Activated T-helper 2 cell treated with anti-CD3 and anti-CD28 coated beads, Interferon-gamma antibody, Interleukin-2, Interleukin-4, amounts not matched to agents 10 μg/mL and 5 μg/mL and 100 μg/mL, durations not matched to agents 14 hours and 24 hours and 36 hours (primary cell): Measurements from ENCODE around the gene TOLLIP. TPM values are rescaled to one million over a fixed set of nuclear protein-coding genes. Genes with fewer than 3 reads are reported as not detected.

ENCODE experiments used
- DNase-seq: peaks from one replicate; pipeline ENCODE4 v3.0.0; 2021; ENCODE audit warnings: low spot score
- H3K27ac Mint-ChIP-seq: one replicate; pipeline ENCODE4 v1.8.0; 2021; ENCODE audit warnings: mixed read lengths
- H3K27me3 Mint-ChIP-seq: one replicate; pipeline ENCODE4 v1.8.0; 2021; ENCODE audit warnings: low read depth, mixed read lengths
- H3K36me3 Mint-ChIP-seq: one replicate; pipeline ENCODE4 v1.8.0; 2021; ENCODE audit warnings: low read depth, mixed read lengths
- H3K4me1 Mint-ChIP-seq: one replicate; pipeline ENCODE4 v1.8.0; 2021; ENCODE audit warnings: low read depth, mixed read lengths
- H3K4me3 Mint-ChIP-seq: one replicate; pipeline ENCODE4 v1.8.0; 2021; ENCODE audit warnings: low read depth, mild to moderate bottlenecking, moderate library complexity, mixed read lengths
- H3K9me3 Mint-ChIP-seq: one replicate; pipeline ENCODE4 v1.8.0; 2021; ENCODE audit warnings: mixed read lengths
- intact Hi-C: fragments of 100-400 bp; cut with micrococcal nuclease; formaldehyde crosslinking; loops from one replicate; pipeline ENCODE4 v1.15.1; 2023
- total RNA-seq: library from RNA; stranded (reverse); gene quantifications from 2 replicates; pipeline ENCODE4 v1.2.3, GENCODE V29; 2022

The TOLLIP gene
- total RNA-seq, 1 donor from 2014 or later: 35.0 TPM

DNA sequence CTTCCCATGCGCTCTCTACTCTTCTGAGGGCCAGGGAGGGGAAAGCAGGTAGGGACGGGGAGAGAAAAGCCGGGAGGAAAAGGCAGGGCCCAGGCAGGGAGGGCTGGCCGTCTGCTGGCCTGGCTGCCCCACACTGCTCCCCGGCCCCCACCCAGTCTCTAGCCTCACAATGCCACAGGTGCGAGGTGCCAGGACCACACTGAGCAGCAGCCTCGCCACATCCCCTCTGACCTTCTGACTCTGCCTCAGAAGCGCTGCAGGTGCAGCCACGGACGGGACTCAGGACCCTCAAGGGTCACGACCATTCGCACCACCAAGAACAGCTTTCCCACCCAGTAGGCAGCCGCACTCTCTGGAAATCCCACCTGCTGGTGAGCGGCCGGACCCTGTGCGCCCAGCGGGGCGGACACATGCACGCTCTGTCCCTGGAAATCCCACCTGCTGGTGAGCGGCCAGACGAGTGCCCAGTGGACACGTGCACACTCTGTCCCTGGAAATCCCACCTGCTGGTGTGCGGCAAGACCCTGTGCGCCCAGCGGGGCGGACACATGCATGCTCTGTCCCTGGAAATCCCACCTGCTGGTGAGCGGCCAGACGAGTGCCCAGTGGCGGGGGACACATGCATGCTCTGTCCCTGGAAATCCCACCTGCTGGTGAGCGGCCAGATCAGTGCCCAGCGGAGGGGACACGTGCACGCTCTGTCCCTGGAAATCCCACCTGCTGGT lies 20.1 kb downstream of the TOLLIP start:
- Mint-ChIP-seq H3K9me3 (no peaks in the 10 kb centered on the region), H3K4me1 (no peaks in the 10 kb centered on the region), H3K36me3 (peaks cover 40% of the 10 kb centered on the region), H3K4me3 (no peak overlapping the region), H3K27me3 (no peaks in the 10 kb centered on the region), H3K27ac (no peak overlapping the region)
- no peak for DNase-seq
- intact Hi-C loops: no loop called here

DNA sequence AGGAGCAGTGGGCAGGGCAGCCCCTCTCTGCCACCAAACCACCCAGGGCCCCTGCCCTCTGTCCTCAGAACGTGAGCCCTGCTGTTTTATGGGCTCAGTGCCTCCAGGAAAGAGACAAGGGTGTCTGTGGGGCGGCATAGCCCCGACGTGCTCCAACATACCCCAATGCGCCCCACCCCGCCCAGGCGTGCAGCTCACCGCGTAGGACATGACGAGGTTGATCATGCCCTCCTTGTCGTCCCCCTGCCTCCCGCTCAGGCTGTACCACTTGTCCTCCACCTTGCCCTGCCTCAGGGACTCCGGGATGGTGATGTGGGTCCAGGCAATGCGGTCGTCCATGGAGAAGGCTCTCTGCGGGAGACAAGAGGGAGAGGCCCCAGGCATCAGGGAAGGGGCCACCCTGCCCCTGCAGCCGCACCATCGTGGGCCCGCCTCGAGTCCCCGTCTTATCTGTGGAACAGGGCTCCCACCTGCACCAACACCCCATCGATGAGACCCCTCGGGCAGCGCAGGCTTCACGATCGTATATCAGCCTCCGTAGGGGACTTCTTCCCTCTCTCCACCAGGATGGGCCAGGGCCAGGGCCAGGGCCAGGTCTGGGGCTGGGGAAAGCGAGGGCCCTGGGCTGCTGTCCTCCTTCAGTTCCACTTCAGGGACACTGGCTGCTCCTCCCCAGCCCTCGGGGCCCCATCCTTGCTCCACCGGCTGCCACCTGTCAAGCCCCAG lies 20.8 kb downstream of the TOLLIP start:
- H3K27me3 Mint-ChIP-seq: no peaks in the 10 kb centered on the region
- no peak overlapping the region for H3K4me3 Mint-ChIP-seq
- H3K4me1 Mint-ChIP-seq: no peaks in the 10 kb centered on the region
- H3K36me3 Mint-ChIP-seq: peaks cover 40% of the 10 kb centered on the region
- no peaks in the 10 kb centered on the region for H3K9me3 Mint-ChIP-seq
- no peak for DNase-seq
- intact Hi-C loops: no loop called here
- H3K27ac Mint-ChIP-seq: no peak overlapping the region

DNA sequence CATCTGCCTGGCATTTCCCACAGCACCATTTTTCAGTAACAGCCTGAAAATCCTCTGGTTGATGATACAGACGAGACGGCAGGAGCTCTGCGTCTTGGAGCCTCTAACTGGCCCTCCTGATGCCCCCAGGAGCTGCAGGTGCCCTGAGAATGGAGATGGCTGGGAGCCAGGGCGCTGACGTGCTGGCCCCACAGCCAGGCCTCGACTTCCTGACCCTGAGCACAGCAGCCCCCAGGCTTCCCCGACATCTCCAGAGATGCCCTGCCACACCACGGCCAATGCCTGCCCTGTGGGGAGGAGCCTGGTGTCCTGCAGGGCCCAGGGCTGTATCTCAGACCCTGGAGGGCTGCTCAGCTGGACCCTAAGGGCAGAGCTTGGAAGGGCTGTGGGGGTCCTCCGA lies 21.5 kb downstream of the TOLLIP start:
- no peak for DNase-seq
- H3K9me3 Mint-ChIP-seq: no peaks in the 10 kb centered on the region
- intact Hi-C loops: no loop called here
- no peak overlapping the region for H3K4me3 Mint-ChIP-seq
- H3K27me3 Mint-ChIP-seq: no peaks in the 10 kb centered on the region
- no peaks in the 10 kb centered on the region for H3K4me1 Mint-ChIP-seq
- H3K27ac Mint-ChIP-seq: no peak overlapping the region
- peaks cover 40% of the 10 kb centered on the region for H3K36me3 Mint-ChIP-seq

DNA sequence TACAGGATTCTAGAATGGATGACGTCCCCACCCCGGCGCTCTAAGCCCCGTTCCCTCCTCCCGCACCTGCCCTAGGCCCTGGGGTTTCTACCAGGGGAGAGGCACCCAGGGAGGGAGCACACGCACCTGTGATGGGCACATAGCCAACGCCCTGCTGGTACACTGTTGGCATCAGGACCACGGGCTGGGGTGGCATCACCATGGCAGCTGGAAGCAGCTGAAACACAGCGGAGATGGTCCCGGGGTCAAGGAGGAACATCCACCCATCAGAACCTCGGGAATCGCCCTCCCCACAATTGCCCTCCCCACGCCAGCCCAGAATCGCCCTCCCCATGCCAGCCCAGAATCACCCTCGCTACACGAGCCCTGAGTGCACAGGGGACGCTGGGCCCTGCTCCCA lies 23.6 kb downstream of the TOLLIP start:
- no peak for DNase-seq
- Mint-ChIP-seq H3K27ac (no peak overlapping the region), H3K4me3 (no peak overlapping the region), H3K36me3 (peaks cover 33% of the 10 kb centered on the region), H3K9me3 (no peaks in the 10 kb centered on the region), H3K27me3 (no peaks in the 10 kb centered on the region), H3K4me1 (no peaks in the 10 kb centered on the region)
- intact Hi-C loops: no loop called here

DNA sequence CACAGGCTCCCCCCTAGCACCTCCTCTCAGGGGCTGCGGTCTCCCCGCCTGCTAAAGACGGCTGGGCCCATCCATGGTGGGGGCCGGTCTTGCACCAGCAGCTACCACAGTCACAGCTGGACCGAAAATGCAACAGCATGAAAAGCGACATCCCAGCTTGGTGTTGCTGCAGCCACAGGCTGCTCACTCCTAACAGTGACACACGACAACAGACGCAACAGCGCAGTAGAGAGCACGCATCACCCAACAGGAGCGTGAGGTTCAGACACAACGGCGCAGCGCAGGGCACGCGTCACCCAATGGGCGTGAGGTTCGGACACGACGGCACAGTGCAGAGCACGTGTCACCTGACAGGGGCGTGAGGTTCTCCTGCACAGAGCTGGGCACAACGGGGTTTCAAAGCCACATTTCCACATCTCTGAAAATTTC lies 24.1 kb downstream of the TOLLIP start:
- H3K27ac Mint-ChIP-seq: no peak overlapping the region
- no peaks in the 10 kb centered on the region for H3K27me3 Mint-ChIP-seq
- no peaks in the 10 kb centered on the region for H3K9me3 Mint-ChIP-seq
- H3K4me3 Mint-ChIP-seq: no peak overlapping the region
- no peaks in the 10 kb centered on the region for H3K4me1 Mint-ChIP-seq
- intact Hi-C loops: no loop called here
- DNase-seq: no peak
- peaks cover 33% of the 10 kb centered on the region for H3K36me3 Mint-ChIP-seq

DNA sequence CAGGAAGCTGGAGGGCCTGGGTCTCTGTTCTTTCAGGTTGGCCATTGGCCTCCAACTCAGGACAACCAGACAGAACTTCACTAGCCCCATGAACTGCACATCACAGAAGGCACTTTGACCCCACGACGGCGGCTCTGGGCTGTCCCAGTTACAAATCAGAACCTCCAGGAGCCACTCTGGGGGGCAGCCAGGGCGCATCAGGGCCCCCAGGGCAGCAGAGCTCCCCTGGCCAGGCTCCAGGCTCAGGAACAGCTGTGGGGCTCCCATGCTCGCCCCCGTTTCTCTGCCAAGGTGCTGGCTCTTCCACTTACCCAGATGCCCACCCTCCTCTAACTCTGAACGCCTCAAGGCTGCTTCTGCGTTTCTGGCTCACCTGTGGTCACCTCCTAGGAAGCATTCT lies 25.5 kb downstream of the TOLLIP start:
- no peak for DNase-seq
- intact Hi-C loops: no loop called here
- H3K9me3 Mint-ChIP-seq: no peaks in the 10 kb centered on the region
- H3K27me3 Mint-ChIP-seq: no peaks in the 10 kb centered on the region
- no peaks in the 10 kb centered on the region for H3K4me1 Mint-ChIP-seq
- H3K4me3 Mint-ChIP-seq: no peak overlapping the region
- H3K27ac Mint-ChIP-seq: no peak overlapping the region
- peaks cover 22% of the 10 kb centered on the region for H3K36me3 Mint-ChIP-seq

DNA sequence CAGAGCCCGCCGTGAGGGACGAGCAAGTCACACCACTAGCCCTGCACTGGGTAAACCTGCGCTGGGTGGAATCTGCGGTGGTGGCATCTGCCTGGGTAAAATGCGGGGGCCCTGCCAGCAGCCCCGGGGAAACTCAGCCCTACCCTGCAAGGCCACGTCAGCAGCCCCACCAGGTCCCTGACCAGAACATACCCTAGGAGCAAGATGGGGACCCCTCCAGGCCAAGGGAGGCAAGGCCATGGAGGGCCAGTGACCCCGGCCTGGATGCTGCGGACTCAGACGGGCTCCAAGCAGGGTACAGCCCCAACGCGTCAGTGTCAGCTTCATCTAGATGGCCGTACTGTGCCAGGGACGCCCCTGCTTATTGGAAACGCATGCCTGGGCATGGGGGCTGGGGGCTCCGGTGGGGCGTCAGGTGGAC lies 26.3 kb downstream of the TOLLIP start:
- no peak for DNase-seq
- H3K27me3 Mint-ChIP-seq: no peaks in the 10 kb centered on the region
- no peak overlapping the region for H3K4me3 Mint-ChIP-seq
- intact Hi-C loops: no loop called here
- H3K4me1 Mint-ChIP-seq: no peaks in the 10 kb centered on the region
- peaks cover 16% of the 10 kb centered on the region for H3K36me3 Mint-ChIP-seq
- no peaks in the 10 kb centered on the region for H3K9me3 Mint-ChIP-seq
- H3K27ac Mint-ChIP-seq: no peak overlapping the region

DNA sequence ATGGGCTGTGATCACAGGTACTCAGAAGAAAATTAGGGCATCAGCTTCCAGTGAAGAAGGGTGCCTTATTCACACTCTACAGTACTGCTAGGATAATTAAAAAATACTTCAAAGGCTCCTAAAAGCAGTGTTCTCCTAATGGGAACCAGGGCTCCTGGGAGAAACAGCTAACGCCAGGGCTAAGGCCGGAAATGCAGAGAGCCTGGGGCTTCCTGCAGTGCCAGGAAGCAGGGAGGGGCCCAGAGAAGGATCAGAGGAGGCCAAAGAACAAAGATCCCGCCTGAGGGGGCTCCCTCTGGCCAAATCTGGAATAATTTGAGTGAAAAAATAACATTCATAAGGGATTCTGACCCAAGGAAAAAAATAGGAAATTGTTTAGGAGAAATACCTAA lies 27.5 kb downstream of the TOLLIP start:
- Mint-ChIP-seq H3K36me3 (peaks cover 10% of the 10 kb centered on the region), H3K9me3 (no peaks in the 10 kb centered on the region), H3K4me1 (no peaks in the 10 kb centered on the region), H3K4me3 (no peak overlapping the region), H3K27me3 (no peaks in the 10 kb centered on the region), H3K27ac (no peak overlapping the region)
- DNase-seq: no peak
- intact Hi-C loops: no loop called here

DNA sequence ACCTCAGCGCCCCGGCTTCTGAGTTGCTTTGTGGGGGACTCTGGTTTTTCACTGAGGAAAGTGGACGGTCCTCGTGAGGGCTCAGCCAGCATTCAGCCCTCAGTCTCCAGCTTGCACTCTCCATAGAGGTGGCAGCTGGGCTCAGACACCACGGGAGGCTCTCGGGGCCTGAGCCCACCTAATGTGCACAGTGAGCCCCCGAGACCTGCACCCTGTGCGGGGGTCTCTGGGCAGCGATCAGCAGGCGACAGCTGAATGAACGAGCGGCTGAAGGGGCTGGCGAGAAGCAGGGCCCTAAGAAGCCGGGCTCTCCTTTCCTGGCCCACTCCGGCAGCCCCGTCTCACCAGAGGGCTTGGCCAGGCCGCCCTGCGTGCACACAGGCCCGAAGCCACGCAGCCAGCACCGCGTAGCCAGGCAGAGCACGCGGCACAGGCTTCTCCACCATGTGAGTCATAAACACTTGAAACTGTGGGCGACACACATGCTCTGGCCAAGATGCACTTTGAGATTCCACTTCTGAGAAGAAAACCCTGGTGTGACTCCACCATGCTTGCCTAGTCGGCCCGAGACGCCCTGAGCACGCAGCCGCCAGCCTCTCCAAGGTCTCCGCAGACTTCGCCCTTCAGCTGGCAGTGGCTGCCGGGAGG lies 28.0 kb downstream of the TOLLIP start:
- Mint-ChIP-seq H3K27ac (no peak overlapping the region), H3K27me3 (no peaks in the 10 kb centered on the region), H3K36me3 (peaks cover 8% of the 10 kb centered on the region), H3K4me3 (no peak overlapping the region), H3K9me3 (no peaks in the 10 kb centered on the region), H3K4me1 (no peaks in the 10 kb centered on the region)
- no peak for DNase-seq
- intact Hi-C loops: no loop called here

DNA sequence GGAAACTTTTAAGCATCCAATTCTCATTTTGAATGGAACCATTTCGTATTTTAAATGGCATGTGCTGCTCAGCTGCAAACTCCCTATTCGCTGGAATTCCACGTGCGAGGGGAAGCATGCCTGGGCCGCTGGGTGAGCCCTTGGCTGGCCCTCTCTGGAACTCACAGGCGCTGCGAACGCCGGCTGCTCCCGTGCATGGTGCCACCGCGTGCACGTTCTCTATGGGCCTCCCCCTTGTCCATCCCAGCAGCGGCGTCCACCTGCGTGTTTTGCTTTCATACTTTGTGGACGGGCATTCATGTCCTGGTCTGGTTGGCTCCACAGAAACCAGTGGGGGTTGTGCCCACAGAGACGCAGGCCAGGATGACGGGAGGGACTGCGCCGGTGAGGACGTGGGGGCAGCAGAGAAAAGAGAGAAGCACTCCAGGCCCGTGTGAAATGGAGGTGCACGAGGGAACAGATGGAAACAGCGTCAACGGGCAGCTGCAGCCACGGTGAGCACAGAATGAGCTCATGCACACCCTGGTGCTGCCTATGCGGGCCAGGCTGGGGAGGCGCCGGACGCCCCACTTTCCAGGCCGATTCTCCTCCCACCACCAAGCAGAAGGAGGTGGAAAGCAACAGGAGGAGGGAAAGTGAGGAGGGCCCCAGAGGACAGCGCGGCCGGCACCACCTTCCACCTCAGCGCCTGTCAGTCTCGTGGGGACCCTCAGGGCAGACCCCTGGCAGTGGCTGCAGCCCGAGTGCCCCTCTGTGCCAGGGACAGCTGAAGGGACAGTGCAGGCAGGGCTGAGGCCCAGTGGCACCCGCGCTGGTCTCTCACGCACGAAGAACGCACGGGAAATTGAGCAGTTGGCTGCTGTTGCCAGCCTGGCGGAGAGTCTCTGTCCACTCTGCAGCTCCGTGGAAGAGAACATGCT lies 29.1 kb downstream of the TOLLIP start:
- Mint-ChIP-seq H3K9me3 (no peaks in the 10 kb centered on the region), H3K4me3 (no peak overlapping the region), H3K4me1 (no peaks in the 10 kb centered on the region), H3K27ac (no peak overlapping the region), H3K36me3 (peaks cover 6% of the 10 kb centered on the region), H3K27me3 (no peaks in the 10 kb centered on the region)
- no peak for DNase-seq
- intact Hi-C loops: no loop called here

DNA sequence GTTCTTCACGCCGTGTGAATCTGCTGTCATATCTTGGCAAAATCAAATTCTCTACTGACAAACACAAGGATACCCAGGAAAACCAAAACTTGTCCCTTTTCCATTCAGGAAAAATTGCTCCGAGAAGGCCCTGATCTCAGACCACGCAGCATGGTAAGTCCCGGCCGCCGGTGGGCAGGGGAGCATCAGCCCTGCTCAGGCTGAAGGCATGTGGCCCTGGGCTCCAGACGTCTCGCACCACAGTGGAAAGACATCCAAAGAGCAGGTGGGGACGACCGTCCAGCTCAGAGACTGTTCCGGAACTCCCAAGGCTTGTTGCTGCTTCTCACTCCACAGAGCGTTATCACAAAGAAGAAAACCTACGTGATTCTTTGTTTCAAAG lies 29.8 kb downstream of the TOLLIP start:
- Mint-ChIP-seq H3K27me3 (no peaks in the 10 kb centered on the region), H3K36me3 (peaks cover 4% of the 10 kb centered on the region), H3K27ac (no peak overlapping the region), H3K4me3 (no peak overlapping the region), H3K4me1 (no peaks in the 10 kb centered on the region), H3K9me3 (no peaks in the 10 kb centered on the region)
- no peak for DNase-seq
- intact Hi-C loops: no loop called here

DNA sequence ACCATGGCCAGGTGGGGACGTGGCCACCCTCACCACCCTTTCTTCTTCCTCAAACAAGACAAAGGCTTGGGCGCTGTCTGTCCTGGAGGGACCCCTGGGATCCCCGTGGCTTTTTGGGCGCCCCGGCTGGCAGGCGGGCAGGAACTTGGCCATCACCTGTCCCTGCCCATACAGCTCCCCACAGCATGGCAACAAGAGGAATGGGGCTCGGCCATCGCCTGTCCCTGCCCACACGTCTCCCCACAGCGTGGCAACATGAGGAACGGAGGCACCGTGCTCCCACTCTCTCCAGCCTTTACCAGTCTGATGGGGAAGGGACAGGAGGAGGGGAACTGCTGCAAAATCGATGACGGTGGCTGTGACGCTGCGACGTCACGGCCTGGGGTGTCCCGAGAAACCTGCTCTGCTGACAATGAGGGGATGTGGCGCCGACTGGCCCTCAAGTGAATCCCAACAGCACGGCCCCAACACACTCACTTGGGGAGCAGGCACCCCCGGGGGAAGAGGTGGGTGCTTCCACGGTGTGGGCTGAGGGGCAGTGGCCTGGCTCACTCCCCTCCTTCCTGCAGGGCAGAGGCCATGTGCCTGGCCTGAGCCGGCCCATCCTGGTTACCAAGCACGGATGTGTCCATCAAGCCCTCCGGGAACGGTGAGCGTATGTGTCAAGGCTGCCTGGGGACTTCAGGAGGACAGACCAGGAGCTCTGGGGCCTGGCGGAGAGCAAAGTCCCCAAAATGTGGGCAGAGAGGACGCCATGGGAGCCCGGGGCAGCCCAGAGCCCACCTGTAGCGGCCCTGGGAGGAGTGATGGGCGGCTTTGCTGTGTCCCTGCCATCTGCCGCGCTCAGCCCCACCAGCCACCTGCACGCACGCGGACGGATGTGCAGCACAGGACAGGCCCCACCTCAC lies 30.4 kb downstream of the TOLLIP start:
- Mint-ChIP-seq H3K4me1 (no peaks in the 10 kb centered on the region), H3K27ac (no peak overlapping the region)
- intact Hi-C loops: no loop called here

More for the DNA sequence above, 30.4 kb downstream of the TOLLIP start:
- Mint-ChIP-seq H3K36me3 (peaks cover 4% of the 10 kb centered on the region), H3K4me3 (no peak overlapping the region), H3K27me3 (no peaks in the 10 kb centered on the region), H3K9me3 (no peaks in the 10 kb centered on the region)
- DNase-seq: no peak
